WTC11 (cell line): Measurements from ENCODE around the gene FRYL. TPM values are rescaled to one million over a fixed set of nuclear protein-coding genes. Genes with fewer than 3 reads are reported as not detected.
"Not testable (repeated sequence)": the region's sequence is repeated elsewhere in the genome, so short reads cannot be mapped to it uniquely, and the experiment has no call there.

ENCODE experiments used
- ATAC-seq: fragments of 200-7000 bp; cut with Tn5 transposase; 2 replicates; pipeline ENCODE4 v1.10.0; 2021; ENCODE audit warnings: mild to moderate bottlenecking, moderate library complexity
- CTCF ChIA-PET: fragments of 300-600 bp; sonication (Branson Sonifier 250); formaldehyde crosslinking; loops from one replicate; lab custom pipeline; 2021; ENCODE audit warnings: antibody characterized with exemption; lab: Charles Lee
- POLR2A ChIA-PET: fragments of 350-600 bp; sonication (Branson Sonifier 250); formaldehyde crosslinking; loops from one replicate; lab custom pipeline; 2021; ENCODE audit warnings: antibody characterized with exemption; lab: Charles Lee
- DNase-seq: peaks from one replicate; pipeline ENCODE4 v3.0.0; 2021; ENCODE audit warnings: low spot score
- H3K27ac Mint-ChIP-seq: 2 replicates; pipeline ENCODE4 v1.8.0; 2021; ENCODE audit warnings: mixed read lengths
- H3K27me3 Mint-ChIP-seq: 2 replicates; pipeline ENCODE4 v1.8.0; 2021; ENCODE audit warnings: low read depth, mild to moderate bottlenecking, moderate library complexity, mixed read lengths
- H3K36me3 Mint-ChIP-seq: 2 replicates; pipeline ENCODE4 v1.8.0; 2021; ENCODE audit warnings: mixed read lengths
- H3K4me1 Mint-ChIP-seq: 2 replicates; pipeline ENCODE4 v1.8.0; 2022; ENCODE audit warnings: mixed read lengths
- H3K4me3 Mint-ChIP-seq: 2 replicates; pipeline ENCODE4 v1.8.0; 2021; ENCODE audit warnings: mild to moderate bottlenecking, moderate library complexity, mixed read lengths
- H3K9me3 Mint-ChIP-seq: 2 replicates; pipeline ENCODE4 v1.8.0; 2021; ENCODE audit warnings: mixed read lengths
- CDX4 ChIP-seq: fragments of 250-450 bp; sonication (Bioruptor Pico); IDR thresholded peaks from 2 replicates; pipeline ENCODE4 v1.9.0; 2021; ENCODE audit warnings: moderate library complexity, mild to moderate bottlenecking, inconsistent platforms, borderline replicate concordance
- ELF4 ChIP-seq: sonication (generic); formaldehyde crosslinking; IDR thresholded peaks from 2 replicates; pipeline ENCODE4 v1.8.1; 2022; ENCODE audit warnings: low read depth, mild to moderate bottlenecking, moderate library complexity, missing genetic modification reagents
- ETV6 ChIP-seq: sonication (generic); formaldehyde crosslinking; IDR thresholded peaks from 2 replicates; pipeline ENCODE4 v1.8.1; 2022; ENCODE audit warnings: mild to moderate bottlenecking, missing genetic modification reagents
- FOXJ3 ChIP-seq: sonication (generic); formaldehyde crosslinking; IDR thresholded peaks from 2 replicates; pipeline ENCODE4 v1.9.0; 2021; ENCODE audit warnings: missing genetic modification reagents, mild to moderate bottlenecking, borderline replicate concordance
- JAZF1 ChIP-seq: fragments of 250-450 bp; sonication (Bioruptor Pico); IDR thresholded peaks from 2 replicates; pipeline ENCODE4 v1.9.0; 2021; ENCODE audit warnings: moderate library complexity, mild to moderate bottlenecking, inconsistent platforms
- MLX ChIP-seq: sonication (generic); formaldehyde crosslinking; IDR thresholded peaks from 2 replicates; pipeline ENCODE4 v1.8.1; 2023; ENCODE audit warnings: mild to moderate bottlenecking, missing genetic modification reagents, moderate library complexity
- NR1H2 ChIP-seq: sonication (generic); formaldehyde crosslinking; IDR thresholded peaks from 2 replicates; pipeline ENCODE4 v1.9.0; 2021; ENCODE audit warnings: mild to moderate bottlenecking, moderate library complexity, missing genetic modification reagents
- NR2C2 ChIP-seq: sonication (generic); formaldehyde crosslinking; IDR thresholded peaks from 2 replicates; pipeline ENCODE4 v1.8.0; 2022; ENCODE audit warnings: mild to moderate bottlenecking, missing genetic modification reagents
- SMAD3 ChIP-seq: sonication (generic); formaldehyde crosslinking; IDR thresholded peaks from 2 replicates; pipeline ENCODE4 v1.8.0; 2022; ENCODE audit warnings: missing genetic modification reagents, mild to moderate bottlenecking, borderline replicate concordance
- TCF7 ChIP-seq: sonication (generic); formaldehyde crosslinking; IDR thresholded peaks from 2 replicates; pipeline ENCODE4 v1.8.0; 2022; ENCODE audit warnings: mild to moderate bottlenecking, low read depth, missing genetic modification reagents, moderate library complexity
- TEAD1 ChIP-seq: sonication (generic); formaldehyde crosslinking; IDR thresholded peaks from 2 replicates; pipeline ENCODE4 v1.8.0; 2022; ENCODE audit warnings: mild to moderate bottlenecking, missing genetic modification reagents
- ZNF138 ChIP-seq: sonication (generic); formaldehyde crosslinking; conservative IDR thresholded peaks from 2 replicates; pipeline ENCODE4 v1.8.1; 2022; ENCODE audit warnings: mild to moderate bottlenecking, moderate library complexity, missing genetic modification reagents
- ZNF317 ChIP-seq: sonication (generic); formaldehyde crosslinking; IDR thresholded peaks from 2 replicates; pipeline ENCODE4 v1.8.1; 2023; ENCODE audit warnings: low read depth, mild to moderate bottlenecking, moderate library complexity, missing genetic modification reagents, borderline replicate concordance
- ZNF532 ChIP-seq: fragments of 250-450 bp; sonication (Bioruptor Pico); IDR thresholded peaks from 2 replicates; pipeline ENCODE4 v1.9.0; 2021; ENCODE audit warnings: mild to moderate bottlenecking, borderline replicate concordance
- ZSCAN18 ChIP-seq: fragments of 250-450 bp; sonication (Bioruptor Pico); IDR thresholded peaks from 2 replicates; pipeline ENCODE4 v2.1.2; 2022; ENCODE audit warnings: mild to moderate bottlenecking, moderate library complexity
- total RNA-seq: library from RNA; stranded (reverse); gene quantifications from 3 replicates; pipeline ENCODE4 v1.2.3, GENCODE V29; 2021

FRYL gene
- total RNA-seq, 1 experiment from 2014 or later: 38.7 TPM

- CTCF ChIA-PET: no interaction called here
These were observed 61.1 kb downstream of the FRYL start for GRCh38 chr4:48718818-48719465.

GRCh38 chr4:48716285-48716684 is 63.8 kb downstream of the FRYL start:
- H3K27me3 Mint-ChIP-seq, POLR2A ChIA-PET, ATAC-seq, H3K4me3 Mint-ChIP-seq, CTCF ChIA-PET, DNase-seq, H3K27ac Mint-ChIP-seq: not testable (repeated sequence)
- Mint-ChIP-seq H3K4me1 (peaks cover 12% of the 10 kb centered on the region), H3K9me3 (peaks cover 36% of the 10 kb centered on the region), H3K36me3 (peaks cover 32% of the 10 kb centered on the region)

More at GRCh38 chr4:48718818-48719465, 61.1 kb downstream of the FRYL start:
- no peak overlapping the region for H3K4me3 Mint-ChIP-seq
- POLR2A ChIA-PET: no interaction called here
- H3K27me3 Mint-ChIP-seq: no peaks in the 10 kb centered on the region
- H3K9me3 Mint-ChIP-seq: peaks cover 17% of the 10 kb centered on the region
- peak overlapping the region; percentile 17 for H3K27ac Mint-ChIP-seq
- peaks cover 9% of the 10 kb centered on the region for H3K4me1 Mint-ChIP-seq
- ATAC-seq: no peak
- TF ChIP-seq SMAD3 (CRISPR knock-in tag) (no peak), FOXJ3 (CRISPR knock-in tag) (no peak), ZNF317 (CRISPR knock-in tag) (no peak), ELF4 (CRISPR knock-in tag) (no peak), MLX (CRISPR knock-in tag) (no peak), NR2C2 (CRISPR knock-in tag) (no peak), NR1H2 (no peak), JAZF1 (CRISPR knock-in tag) (no peak), ZNF532 (CRISPR knock-in tag) (no peak), TCF7 (CRISPR knock-in tag) (no peak), ETV6 (CRISPR knock-in tag) (no peak), CDX4 (CRISPR knock-in tag) (no peak), ZNF138 (CRISPR knock-in tag) (no peak), TEAD1 (CRISPR knock-in tag) (no peak), ZSCAN18 (CRISPR knock-in tag) (no peak)
- TF ChIP-seq, all 79 proteins: peak for 0
- no peak for DNase-seq
- H3K36me3 Mint-ChIP-seq: peaks cover 14% of the 10 kb centered on the region
